ENCODE data around the gene ZNF275. TPM values are rescaled to one million over a fixed set of nuclear protein-coding genes. Genes with fewer than 3 reads are reported as not detected.

ZNF275 gene
- total RNA-seq, 3 donors from 2014 or later (not counting 1 experiment from before 2014, with no cell fraction given) = 9.1 to 17.4 (median 17.3) TPM

DNA sequence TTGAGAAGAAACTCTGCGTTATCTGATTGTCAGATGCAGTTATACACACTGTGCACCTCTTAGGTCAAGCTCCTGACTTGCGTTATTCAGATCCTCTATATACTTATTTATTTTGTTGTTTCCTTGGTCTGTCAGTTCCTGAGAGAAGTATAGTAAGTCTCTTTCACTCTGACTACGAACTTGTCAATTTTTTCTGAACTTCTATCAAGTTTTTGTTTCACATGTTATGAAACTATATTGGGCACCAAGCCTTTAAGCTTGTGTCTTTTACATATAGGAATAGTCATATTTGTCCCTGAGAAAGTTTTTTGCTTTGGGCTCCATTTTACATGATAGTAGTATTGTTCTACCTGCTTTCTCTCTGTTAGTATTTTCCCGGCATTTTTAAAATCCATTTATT is 31.7 kb downstream of the ZNF275 start:
- ATAC-seq = no peak

DNA sequence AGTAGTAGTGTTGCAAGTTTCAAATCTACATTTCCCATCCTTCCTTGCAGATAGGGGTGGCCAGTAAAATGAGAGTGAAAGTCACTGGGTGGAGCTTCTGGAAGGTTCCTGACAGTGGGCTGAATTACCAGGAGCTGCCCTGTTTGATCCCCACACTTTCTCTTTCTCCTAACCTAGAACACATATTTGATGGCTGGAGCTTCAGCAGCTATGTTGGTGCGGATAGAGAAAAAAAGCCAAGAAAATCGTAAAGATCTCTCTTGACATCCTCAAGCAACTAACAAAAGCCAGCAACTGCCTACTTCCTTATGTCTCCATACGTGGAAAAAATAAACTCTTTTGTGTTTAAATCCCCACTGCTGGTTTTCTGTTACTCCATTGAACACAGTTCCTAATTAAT is 32.2 kb downstream of the ZNF275 start:
- H3K4me1 Mint-ChIP-seq = no peaks in the 10 kb centered on the region
- intact Hi-C loops (cut with micrococcal nuclease) = no loop called here
- H3K4me1 ChIP-seq (ENCODE audit: control insufficient read depth, insufficient read depth, low read length) = no peaks in the 10 kb centered on the region
- ATAC-seq = no peak
- TF ChIP-seq, protein P1, sequence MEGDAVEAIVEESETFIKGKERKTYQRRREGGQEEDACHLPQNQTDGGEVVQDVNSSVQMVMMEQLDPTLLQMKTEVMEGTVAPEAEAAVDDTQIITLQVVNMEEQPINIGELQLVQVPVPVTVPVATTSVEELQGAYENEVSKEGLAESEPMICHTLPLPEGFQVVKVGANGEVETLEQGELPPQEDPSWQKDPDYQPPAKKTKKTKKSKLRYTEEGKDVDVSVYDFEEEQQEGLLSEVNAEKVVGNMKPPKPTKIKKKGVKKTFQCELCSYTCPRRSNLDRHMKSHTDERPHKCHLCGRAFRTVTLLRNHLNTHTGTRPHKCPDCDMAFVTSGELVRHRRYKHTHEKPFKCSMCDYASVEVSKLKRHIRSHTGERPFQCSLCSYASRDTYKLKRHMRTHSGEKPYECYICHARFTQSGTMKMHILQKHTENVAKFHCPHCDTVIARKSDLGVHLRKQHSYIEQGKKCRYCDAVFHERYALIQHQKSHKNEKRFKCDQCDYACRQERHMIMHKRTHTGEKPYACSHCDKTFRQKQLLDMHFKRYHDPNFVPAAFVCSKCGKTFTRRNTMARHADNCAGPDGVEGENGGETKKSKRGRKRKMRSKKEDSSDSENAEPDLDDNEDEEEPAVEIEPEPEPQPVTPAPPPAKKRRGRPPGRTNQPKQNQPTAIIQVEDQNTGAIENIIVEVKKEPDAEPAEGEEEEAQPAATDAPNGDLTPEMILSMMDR (IDR thresholded peaks at IDR 0.05) = no peak
- H3K36me3 ChIP-seq (ENCODE audit: control insufficient read depth, insufficient read depth, low read length) = no peaks in the 10 kb centered on the region
- no peak overlapping the region for H3K4me3 Mint-ChIP-seq
- peaks cover 3 to 42% of the 10 kb centered on the region in 2 donors for H3K27me3 Mint-ChIP-seq (ENCODE audit: low read depth in 2 of 2)
- H3K27ac ChIP-seq (ENCODE audit: low read length) = no peak overlapping the region
- H3K27ac Mint-ChIP-seq = no peak overlapping the region
- H3K27me3 ChIP-seq (ENCODE audit: control insufficient read depth, insufficient read depth, low read length) = no peaks in the 10 kb centered on the region
- H3K4me3 ChIP-seq (ENCODE audit: low read length) = no peak overlapping the region
- H3K9me3 Mint-ChIP-seq = no peaks in the 10 kb centered on the region
- no peaks in the 10 kb centered on the region for H3K9me3 ChIP-seq (ENCODE audit: control insufficient read depth, insufficient read depth, low read length)
- DNase-seq = no peak
- H3K36me3 Mint-ChIP-seq = no peaks in the 10 kb centered on the region
- WGBS (ENCODE audit: insufficient coverage) = 100% methylated on average over 1 of the region's 3 CpGs

More for the DNA sequence above, 31.7 kb downstream of the ZNF275 start:
- Histone ChIP-seq H3K36me3 (ENCODE audit: control insufficient read depth, insufficient read depth, low read length) (no peaks in the 10 kb centered on the region), H3K27ac (ENCODE audit: low read length) (no peak overlapping the region), H3K27me3 (ENCODE audit: control insufficient read depth, insufficient read depth, low read length) (no peaks in the 10 kb centered on the region), H3K4me1 (ENCODE audit: control insufficient read depth, insufficient read depth, low read length) (no peaks in the 10 kb centered on the region), H3K4me3 (ENCODE audit: low read length) (no peak overlapping the region), H3K9me3 (ENCODE audit: control insufficient read depth, insufficient read depth, low read length) (no peaks in the 10 kb centered on the region)
- no peak overlapping the region for H3K27ac Mint-ChIP-seq
- no peaks in the 10 kb centered on the region for H3K36me3 Mint-ChIP-seq
- peaks cover 2 to 39% of the 10 kb centered on the region in 2 donors for H3K27me3 Mint-ChIP-seq (ENCODE audit: low read depth in 2 of 2)
- H3K4me3 Mint-ChIP-seq = no peak overlapping the region
- 90% methylated on average over 2 of the region's 4 CpGs for WGBS (ENCODE audit: insufficient coverage)
- TF ChIP-seq, protein P1 (IDR thresholded peaks at IDR 0.05) = no peak
- no peaks in the 10 kb centered on the region for H3K4me1 Mint-ChIP-seq
- intact Hi-C loops (cut with micrococcal nuclease) = no loop called here
- no peak for DNase-seq
- H3K9me3 Mint-ChIP-seq = no peaks in the 10 kb centered on the region

- H3K27me3 ChIP-seq (ENCODE audit: control insufficient read depth, insufficient read depth, low read length) = no peaks in the 10 kb centered on the region
- DNase-seq = no peak
- intact Hi-C loops (cut with micrococcal nuclease) = no loop called here
- no peaks in the 10 kb centered on the region for H3K4me1 ChIP-seq (ENCODE audit: control insufficient read depth, insufficient read depth, low read length)
- peaks cover 3 to 42% of the 10 kb centered on the region in 2 donors for H3K27me3 Mint-ChIP-seq (ENCODE audit: low read depth in 2 of 2)
- no peak overlapping the region for H3K27ac Mint-ChIP-seq
- no peaks in the 10 kb centered on the region for H3K4me1 Mint-ChIP-seq
- H3K27ac ChIP-seq (ENCODE audit: low read length) = no peak overlapping the region
- no peaks in the 10 kb centered on the region for H3K9me3 Mint-ChIP-seq
- H3K4me3 ChIP-seq (ENCODE audit: low read length) = no peak overlapping the region
- no peak overlapping the region for H3K4me3 Mint-ChIP-seq
- WGBS (ENCODE audit: insufficient coverage) = 100% methylated on average over 1 of the region's 5 CpGs
- TF ChIP-seq, protein P1 (IDR thresholded peaks at IDR 0.05) = no peak
- no peaks in the 10 kb centered on the region for H3K36me3 ChIP-seq (ENCODE audit: control insufficient read depth, insufficient read depth, low read length)
- no peak for ATAC-seq
- H3K9me3 ChIP-seq (ENCODE audit: control insufficient read depth, insufficient read depth, low read length) = no peaks in the 10 kb centered on the region
- no peaks in the 10 kb centered on the region for H3K36me3 Mint-ChIP-seq
Observed at GRCh38 chrX:153366878-153367538, 33.1 kb downstream of the ZNF275 start.
